ENCODE measurements around the gene WFDC6.

- TF ChIP-seq CTCF (conservative IDR thresholded peaks at IDR 0.05; ENCODE audit: low read length) (no peak), EZH2phosphoT487 (IDR thresholded peaks at IDR 0.05; ENCODE audit: borderline replicate concordance) (no peak)
These were observed 15.5 kb downstream of the WFDC6 start for GRCh38 chr20:45523821-45524220.
